A673 (cell line): Measurements from ENCODE around the gene PDE9A. TPM values are rescaled to one million over a fixed set of nuclear protein-coding genes. Genes with fewer than 3 reads are reported as not detected.
"Not testable (repeated sequence)": the region's sequence is repeated elsewhere in the genome, so short reads cannot be mapped to it uniquely, and the experiment has no call there.

Experiments used
- BruUV-seq: library from RNA; stranded (reverse); fragments of 400-500 nt; replicated peaks from 2 replicates; lab custom pipeline; 2021; lab: Mats Ljungman, UMichigan
- CTCF ChIA-PET: fragments of 300-600 bp; sonication (Branson Sonifier 250); formaldehyde crosslinking; loops from one replicate; lab custom pipeline; 2022; ENCODE audit warnings: antibody characterized with exemption; lab: Charles Lee
- POLR2A ChIA-PET: fragments of 300-600 bp; sonication (Branson Sonifier 250); formaldehyde crosslinking; loops from one replicate; lab custom pipeline; 2022; ENCODE audit warnings: antibody characterized with exemption; ENCODE audit not compliant: low non-redundant PET; lab: Charles Lee
- DNase-seq: peaks from one replicate; pipeline ENCODE4 v3.0.0-alpha.2; 2015; ENCODE audit warnings: low spot score
- H3K27ac ChIP-seq: fragments of 200-600 bp; sonication (generic); 2 replicates; pipeline ENCODE4 v1.5.1; 2016; ENCODE audit warnings: mixed run types, low read depth, mild to moderate bottlenecking, mixed read lengths, antibody characterized with exemption, low read length; ENCODE audit not compliant: poor library complexity, severe bottlenecking
- H3K27me3 ChIP-seq: fragments of 200-600 bp; sonication (generic); replicated peaks from 2 replicates; pipeline ENCODE4 v1.6.1; 2017; ENCODE audit warnings: mixed run types, low read depth, mild to moderate bottlenecking, mixed read lengths, antibody characterized with exemption, low read length; ENCODE audit not compliant: insufficient read depth, poor library complexity
- H3K36me3 ChIP-seq: fragments of 200-600 bp; sonication (generic); 2 replicates; pipeline ENCODE4 v1.6.1; 2016; ENCODE audit warnings: mixed run types, mild to moderate bottlenecking, mixed read lengths, antibody characterized with exemption, low read length; ENCODE audit not compliant: insufficient read depth, poor library complexity, severe bottlenecking
- H3K4me1 ChIP-seq: fragments of 200-600 bp; sonication (generic); 2 replicates; pipeline ENCODE4 v1.6.1; 2017; ENCODE audit warnings: mixed run types, mild to moderate bottlenecking, mixed read lengths, antibody characterized with exemption, low read length; ENCODE audit not compliant: insufficient read depth, poor library complexity, severe bottlenecking
- H3K4me3 ChIP-seq: fragments of 200-600 bp; sonication (generic); 2 replicates; pipeline ENCODE4 v1.5.1; 2016; ENCODE audit warnings: low read depth, mixed run types, mild to moderate bottlenecking, mixed read lengths, low read length; ENCODE audit not compliant: poor library complexity, severe bottlenecking
- H3K9me3 ChIP-seq: fragments of 200-600 bp; sonication (generic); 2 replicates; pipeline ENCODE4 v1.6.1; 2016; ENCODE audit warnings: mixed run types, low read depth, mild to moderate bottlenecking, mixed read lengths, antibody characterized with exemption, low read length; ENCODE audit not compliant: poor library complexity, severe bottlenecking
- EZH2 ChIP-seq: fragments of 200-600 bp; sonication (generic); IDR thresholded peaks from 2 replicates; pipeline ENCODE4 v1.6.1; 2017; ENCODE audit warnings: borderline replicate concordance, low read depth, mild to moderate bottlenecking, mixed read lengths, antibody characterized with exemption, low read length; ENCODE audit not compliant: poor library complexity, severe bottlenecking
- intact Hi-C: fragments of 100-400 bp; cut with micrococcal nuclease; formaldehyde crosslinking; loops from one replicate; pipeline ENCODE4 v1.10.0; 2022; ENCODE audit not compliant: unreplicated experiment
- total RNA-seq: library from RNA; stranded (reverse); gene quantifications from 2 replicates; pipeline ENCODE4 v1.2.3, GENCODE V29; 2021
- TF ChIP-seq, protein P1 (sequence below): fragments of 300-800, 200-600 bp; sonication (generic); conservative IDR thresholded peaks from 2 replicates; pipeline ENCODE4 v1.5.1; 2017; ENCODE audit warnings: low read depth, mild to moderate bottlenecking, antibody characterized with exemption, low read length, moderate library complexity, mixed read lengths

Gene PDE9A
- total RNA-seq, 1 experiment from 2014 or later = 14.3 TPM

DNA sequence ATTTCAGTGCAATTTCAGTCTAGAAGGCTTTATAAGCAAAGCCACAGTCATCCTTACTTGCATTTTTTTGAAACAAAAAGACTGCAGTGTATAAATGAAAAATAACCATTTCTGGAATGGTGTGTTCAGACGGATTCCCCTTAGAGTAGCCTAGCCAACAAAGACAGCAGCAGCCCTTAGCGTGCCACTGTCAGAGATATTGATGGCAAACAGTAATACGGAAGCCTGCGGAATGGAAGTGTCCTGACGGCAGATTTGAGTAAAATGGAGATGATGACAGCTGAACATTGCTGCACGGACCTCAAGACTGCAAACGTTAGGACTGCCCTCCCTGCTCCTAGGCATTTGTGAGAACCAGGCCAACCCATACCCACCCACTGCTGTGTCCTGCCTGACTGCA is 54.7 kb downstream of the PDE9A start:
- BruUV-seq = no TSS peak
- H3K27ac ChIP-seq = no peak overlapping the region
- CTCF ChIA-PET = no interaction called here
- POLR2A ChIA-PET = no interaction called here
- no peak for DNase-seq
- TF ChIP-seq, protein P1, sequence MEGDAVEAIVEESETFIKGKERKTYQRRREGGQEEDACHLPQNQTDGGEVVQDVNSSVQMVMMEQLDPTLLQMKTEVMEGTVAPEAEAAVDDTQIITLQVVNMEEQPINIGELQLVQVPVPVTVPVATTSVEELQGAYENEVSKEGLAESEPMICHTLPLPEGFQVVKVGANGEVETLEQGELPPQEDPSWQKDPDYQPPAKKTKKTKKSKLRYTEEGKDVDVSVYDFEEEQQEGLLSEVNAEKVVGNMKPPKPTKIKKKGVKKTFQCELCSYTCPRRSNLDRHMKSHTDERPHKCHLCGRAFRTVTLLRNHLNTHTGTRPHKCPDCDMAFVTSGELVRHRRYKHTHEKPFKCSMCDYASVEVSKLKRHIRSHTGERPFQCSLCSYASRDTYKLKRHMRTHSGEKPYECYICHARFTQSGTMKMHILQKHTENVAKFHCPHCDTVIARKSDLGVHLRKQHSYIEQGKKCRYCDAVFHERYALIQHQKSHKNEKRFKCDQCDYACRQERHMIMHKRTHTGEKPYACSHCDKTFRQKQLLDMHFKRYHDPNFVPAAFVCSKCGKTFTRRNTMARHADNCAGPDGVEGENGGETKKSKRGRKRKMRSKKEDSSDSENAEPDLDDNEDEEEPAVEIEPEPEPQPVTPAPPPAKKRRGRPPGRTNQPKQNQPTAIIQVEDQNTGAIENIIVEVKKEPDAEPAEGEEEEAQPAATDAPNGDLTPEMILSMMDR = no peak
- no peak for TF ChIP-seq EZH2
- no peaks in the 10 kb centered on the region for H3K36me3 ChIP-seq
- H3K4me1 ChIP-seq = peaks cover 11% of the 10 kb centered on the region
- H3K4me3 ChIP-seq = no peak overlapping the region
- intact Hi-C loops = no loop called here
- H3K27me3 ChIP-seq = no peaks in the 10 kb centered on the region
- no peaks in the 10 kb centered on the region for H3K9me3 ChIP-seq

- H3K36me3 ChIP-seq, POLR2A ChIA-PET, H3K9me3 ChIP-seq, H3K27ac ChIP-seq, H3K4me3 ChIP-seq, BruUV-seq, CTCF ChIA-PET, H3K27me3 ChIP-seq, intact Hi-C loops, DNase-seq: not testable (repeated sequence)
- H3K4me1 ChIP-seq = peaks cover 11% of the 10 kb centered on the region
Measured at GRCh38 chr21:42708916-42709315, 55.5 kb downstream of the PDE9A start.

GRCh38 chr21:42711667-42712066 is 58.2 kb downstream of the PDE9A start:
- Histone ChIP-seq H3K9me3 (no peaks in the 10 kb centered on the region), H3K27ac (no peak overlapping the region), H3K36me3 (no peaks in the 10 kb centered on the region), H3K4me1 (no peaks in the 10 kb centered on the region), H3K4me3 (no peak overlapping the region), H3K27me3 (no peaks in the 10 kb centered on the region)
- ChIA-PET CTCF (no interaction called here), POLR2A (no interaction called here)
- no TSS peak for BruUV-seq
- intact Hi-C loops = no loop called here
- DNase-seq = no peak
- TF ChIP-seq, protein P1 = no peak
- no peak for TF ChIP-seq EZH2

DNA sequence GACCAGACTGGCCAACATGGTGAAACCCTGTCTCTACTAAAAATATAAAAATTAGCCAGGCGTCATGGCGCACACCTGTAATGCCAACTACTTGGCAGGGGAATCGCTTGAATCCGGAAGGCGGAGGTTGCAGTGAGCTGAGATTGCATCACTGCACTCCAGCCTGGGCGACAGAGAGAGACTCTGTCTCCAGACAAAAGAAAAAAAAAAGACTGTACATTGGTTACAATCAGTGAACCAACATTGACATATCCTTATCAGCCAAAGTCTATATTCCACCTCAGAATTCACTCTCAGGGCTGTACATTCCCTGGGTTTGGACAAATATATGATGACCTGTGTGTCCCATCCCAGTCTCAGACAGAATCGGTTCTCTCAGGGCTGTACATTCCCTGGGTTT is 62.0 kb downstream of the PDE9A start:
- H3K4me1 ChIP-seq, H3K27ac ChIP-seq, H3K27me3 ChIP-seq, H3K9me3 ChIP-seq, BruUV-seq, intact Hi-C loops, CTCF ChIA-PET, H3K36me3 ChIP-seq, H3K4me3 ChIP-seq, DNase-seq: not testable (repeated sequence)
- POLR2A ChIA-PET = interaction anchor here (0.6 kb wide), 1 partner anchor 11 kb away, joined by 9 read pairs; no protein-coding TSS in a partner anchor
